ENCODE results near the gene SLC22A7.

DNA sequence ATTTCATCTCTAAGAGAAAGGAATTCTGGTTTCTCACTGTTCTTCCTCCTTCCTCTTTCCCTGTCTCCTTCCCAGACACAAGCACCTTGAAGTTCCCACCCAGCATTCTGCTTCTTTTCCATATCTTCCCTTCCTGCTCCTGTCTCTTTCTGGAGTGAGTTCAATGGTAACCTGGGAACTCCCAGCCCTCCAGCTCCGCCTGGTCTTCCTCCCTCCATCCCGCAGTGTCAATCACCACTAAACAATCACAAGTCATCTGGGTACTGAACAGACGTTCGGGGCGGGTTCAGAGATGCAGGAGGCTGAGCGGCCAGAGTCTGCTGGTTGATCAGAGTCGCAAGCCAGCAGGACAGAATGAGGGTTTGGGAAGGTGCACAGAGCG, 47.1 kb upstream of the SLC22A7 start:
- TF ChIP-seq, protein P1, sequence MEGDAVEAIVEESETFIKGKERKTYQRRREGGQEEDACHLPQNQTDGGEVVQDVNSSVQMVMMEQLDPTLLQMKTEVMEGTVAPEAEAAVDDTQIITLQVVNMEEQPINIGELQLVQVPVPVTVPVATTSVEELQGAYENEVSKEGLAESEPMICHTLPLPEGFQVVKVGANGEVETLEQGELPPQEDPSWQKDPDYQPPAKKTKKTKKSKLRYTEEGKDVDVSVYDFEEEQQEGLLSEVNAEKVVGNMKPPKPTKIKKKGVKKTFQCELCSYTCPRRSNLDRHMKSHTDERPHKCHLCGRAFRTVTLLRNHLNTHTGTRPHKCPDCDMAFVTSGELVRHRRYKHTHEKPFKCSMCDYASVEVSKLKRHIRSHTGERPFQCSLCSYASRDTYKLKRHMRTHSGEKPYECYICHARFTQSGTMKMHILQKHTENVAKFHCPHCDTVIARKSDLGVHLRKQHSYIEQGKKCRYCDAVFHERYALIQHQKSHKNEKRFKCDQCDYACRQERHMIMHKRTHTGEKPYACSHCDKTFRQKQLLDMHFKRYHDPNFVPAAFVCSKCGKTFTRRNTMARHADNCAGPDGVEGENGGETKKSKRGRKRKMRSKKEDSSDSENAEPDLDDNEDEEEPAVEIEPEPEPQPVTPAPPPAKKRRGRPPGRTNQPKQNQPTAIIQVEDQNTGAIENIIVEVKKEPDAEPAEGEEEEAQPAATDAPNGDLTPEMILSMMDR (IDR thresholded peaks at IDR 0.05; ENCODE audit: low read depth, low read length, poor library complexity, severe bottlenecking): no peak
- no peak for TF ChIP-seq EZH2phosphoT487 (IDR thresholded peaks at IDR 0.05; ENCODE audit: borderline replicate concordance, low read length)

Data from DOHH2 (cell line).